Ammon's horn (tissue), 1 donor: ENCODE measurements around the gene ACSL3.
A peak's percentile ranks its signal among the peaks of the same experiment; 100 is the strongest.

ENCODE experiments used
- DNase-seq: peaks from one replicate; pipeline ENCODE4 v3.0.0-alpha.2; 2016; ENCODE audit warnings: low spot score

Gene ACSL3

GRCh38 chr2:222942561-222942960 is 81.7 kb downstream of the ACSL3 start:
- no peak for DNase-seq

GRCh38 chr2:222942977-222943376 is 82.1 kb downstream of the ACSL3 start:
- no peak for DNase-seq

GRCh38 chr2:222943820-222944219 is 83.0 kb downstream of the ACSL3 start:
- DNase-seq = no peak

GRCh38 chr2:222944552-222944951 is 83.7 kb downstream of the ACSL3 start:
- DNase-seq = no peak

GRCh38 chr2:222944971-222945740 is 84.3 kb downstream of the ACSL3 start:
- DNase-seq = no peak

GRCh38 chr2:222945887-222946286 is 85.1 kb downstream of the ACSL3 start:
- no peak for DNase-seq

GRCh38 chr2:222946700-222947287 is 86.0 kb downstream of the ACSL3 start:
- DNase-seq = no peak

GRCh38 chr2:222949073-222949472 is 88.2 kb downstream of the ACSL3 start:
- DNase-seq = no peak

- no peak for DNase-seq
Observed at GRCh38 chr2:222949690-222950323, 89.0 kb downstream of the ACSL3 start.

GRCh38 chr2:222950638-222951285 is 89.9 kb downstream of the ACSL3 start:
- DNase-seq = peak; percentile 54

- DNase-seq = no peak
Observed at GRCh38 chr2:222952204-222952603, 91.4 kb downstream of the ACSL3 start.

- DNase-seq = no peak
Observed at GRCh38 chr2:222955008-222955407, 94.2 kb downstream of the ACSL3 start.

GRCh38 chr2:222959358-222959757 is 98.5 kb downstream of the ACSL3 start:
- DNase-seq = no peak

- DNase-seq = no peak
Observed at GRCh38 chr2:222960126-222960525, 99.3 kb downstream of the ACSL3 start.

GRCh38 chr2:222963641-222964040 is 102.8 kb downstream of the ACSL3 start:
- no peak for DNase-seq

- DNase-seq = no peak
Observed at GRCh38 chr2:222964376-222965031, 103.7 kb downstream of the ACSL3 start.

GRCh38 chr2:222965555-222965954 is 104.7 kb downstream of the ACSL3 start:
- no peak for DNase-seq

GRCh38 chr2:222968550-222969155 is 107.8 kb downstream of the ACSL3 start:
- DNase-seq = no peak

GRCh38 chr2:222969491-222969890 is 108.7 kb downstream of the ACSL3 start:
- no peak for DNase-seq

GRCh38 chr2:222972420-222972819 is 111.6 kb downstream of the ACSL3 start:
- DNase-seq = no peak

- no peak for DNase-seq
Observed at GRCh38 chr2:222973237-222973636, 112.4 kb downstream of the ACSL3 start.

GRCh38 chr2:222973733-222974132 is 112.9 kb downstream of the ACSL3 start:
- DNase-seq = no peak
